Measurements from ENCODE around the gene GRAMD4.

DNA sequence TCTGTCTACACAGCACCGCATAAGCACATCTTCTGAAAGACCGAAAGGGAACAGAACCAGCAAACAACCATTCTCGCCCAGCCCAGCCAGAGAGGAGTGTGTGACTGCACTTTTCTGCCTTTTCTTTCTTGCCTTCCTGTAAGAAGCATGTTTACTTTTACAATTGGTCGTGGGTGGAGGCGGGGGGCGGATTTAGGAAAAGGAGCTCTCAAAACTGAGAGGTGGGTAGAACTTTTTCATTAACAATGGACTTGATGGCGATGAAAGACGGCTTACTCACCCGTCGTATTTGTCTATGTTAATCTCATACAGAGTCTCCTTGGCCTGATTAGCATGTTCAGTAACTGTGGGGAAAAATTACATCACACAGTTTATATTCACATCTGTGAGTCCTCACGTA is 90.6 kb downstream of the GRAMD4 start:
- TF ChIP-seq, protein P1, sequence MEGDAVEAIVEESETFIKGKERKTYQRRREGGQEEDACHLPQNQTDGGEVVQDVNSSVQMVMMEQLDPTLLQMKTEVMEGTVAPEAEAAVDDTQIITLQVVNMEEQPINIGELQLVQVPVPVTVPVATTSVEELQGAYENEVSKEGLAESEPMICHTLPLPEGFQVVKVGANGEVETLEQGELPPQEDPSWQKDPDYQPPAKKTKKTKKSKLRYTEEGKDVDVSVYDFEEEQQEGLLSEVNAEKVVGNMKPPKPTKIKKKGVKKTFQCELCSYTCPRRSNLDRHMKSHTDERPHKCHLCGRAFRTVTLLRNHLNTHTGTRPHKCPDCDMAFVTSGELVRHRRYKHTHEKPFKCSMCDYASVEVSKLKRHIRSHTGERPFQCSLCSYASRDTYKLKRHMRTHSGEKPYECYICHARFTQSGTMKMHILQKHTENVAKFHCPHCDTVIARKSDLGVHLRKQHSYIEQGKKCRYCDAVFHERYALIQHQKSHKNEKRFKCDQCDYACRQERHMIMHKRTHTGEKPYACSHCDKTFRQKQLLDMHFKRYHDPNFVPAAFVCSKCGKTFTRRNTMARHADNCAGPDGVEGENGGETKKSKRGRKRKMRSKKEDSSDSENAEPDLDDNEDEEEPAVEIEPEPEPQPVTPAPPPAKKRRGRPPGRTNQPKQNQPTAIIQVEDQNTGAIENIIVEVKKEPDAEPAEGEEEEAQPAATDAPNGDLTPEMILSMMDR (conservative IDR thresholded peaks at IDR 0.05; ENCODE audit: low read depth, low read length): no peak
- no peak for TF ChIP-seq EZH2 (IDR thresholded peaks at IDR 0.05; ENCODE audit: borderline replicate concordance, low read depth, low read length, poor library complexity, severe bottlenecking)
